Activated CD4-positive, alpha-beta T cell treated with anti-CD3 and anti-CD28 coated beads for 36 hours (primary cell): ENCODE measurements around the gene TNFAIP8L3. TPM values are rescaled to one million over a fixed set of nuclear protein-coding genes. Genes with fewer than 3 reads are reported as not detected.
"Not testable (repeated sequence)": the region's sequence is repeated elsewhere in the genome, so short reads cannot be mapped to it uniquely, and the experiment has no call there.

Source experiments
- ATAC-seq: fragments of 200-7000 bp; cut with Tn5 transposase; one replicate; pipeline ENCODE4 v1.10.0; 2021; ENCODE audit warnings: mild to moderate bottlenecking, moderate library complexity
- CTCF ChIA-PET: fragments of 350-600 bp; sonication (Branson Sonifier 250); formaldehyde crosslinking; loops from one replicate; lab custom pipeline; 2021; ENCODE audit warnings: antibody characterized with exemption; lab: Charles Lee
- POLR2A ChIA-PET: fragments of 350-600 bp; sonication (Branson Sonifier 250); formaldehyde crosslinking; loops from one replicate; lab custom pipeline; 2021; ENCODE audit warnings: antibody characterized with exemption, inconsistent platforms; lab: Charles Lee
- DNase-seq: peaks from one replicate; pipeline ENCODE4 v3.0.0-alpha.2; 2020
- H3K27ac Mint-ChIP-seq: one replicate; pipeline ENCODE4 v1.8.0; 2021; ENCODE audit warnings: mixed read lengths
- H3K27me3 Mint-ChIP-seq: one replicate; pipeline ENCODE4 v1.8.0; 2021; ENCODE audit warnings: mixed read lengths
- H3K36me3 Mint-ChIP-seq: one replicate; pipeline ENCODE4 v1.8.0; 2021; ENCODE audit warnings: low read depth, mixed read lengths
- H3K4me1 Mint-ChIP-seq: one replicate; pipeline ENCODE4 v1.8.0; 2021; ENCODE audit warnings: mixed read lengths
- H3K4me3 Mint-ChIP-seq: one replicate; pipeline ENCODE4 v1.8.0; 2021; ENCODE audit warnings: mild to moderate bottlenecking, moderate library complexity, mixed read lengths
- H3K9me3 Mint-ChIP-seq: one replicate; pipeline ENCODE4 v1.8.0; 2021; ENCODE audit warnings: low read depth, mixed read lengths
- intact Hi-C, 2 experiments: fragments of 100-400 bp; cut with DNase I in 1 of 2; cut with micrococcal nuclease in 1 of 2; formaldehyde crosslinking; loops; one replicate each; pipeline versions ENCODE4 v1.14.2 to v1.15.1; 2022 to 2024; cut with DNase I, micrococcal nuclease
- total RNA-seq, 2 experiments: library from RNA; stranded (reverse); gene quantifications; one replicate each; pipeline ENCODE4 v1.2.3, GENCODE V29; 2021

Gene TNFAIP8L3
- total RNA-seq: not detected

DNA sequence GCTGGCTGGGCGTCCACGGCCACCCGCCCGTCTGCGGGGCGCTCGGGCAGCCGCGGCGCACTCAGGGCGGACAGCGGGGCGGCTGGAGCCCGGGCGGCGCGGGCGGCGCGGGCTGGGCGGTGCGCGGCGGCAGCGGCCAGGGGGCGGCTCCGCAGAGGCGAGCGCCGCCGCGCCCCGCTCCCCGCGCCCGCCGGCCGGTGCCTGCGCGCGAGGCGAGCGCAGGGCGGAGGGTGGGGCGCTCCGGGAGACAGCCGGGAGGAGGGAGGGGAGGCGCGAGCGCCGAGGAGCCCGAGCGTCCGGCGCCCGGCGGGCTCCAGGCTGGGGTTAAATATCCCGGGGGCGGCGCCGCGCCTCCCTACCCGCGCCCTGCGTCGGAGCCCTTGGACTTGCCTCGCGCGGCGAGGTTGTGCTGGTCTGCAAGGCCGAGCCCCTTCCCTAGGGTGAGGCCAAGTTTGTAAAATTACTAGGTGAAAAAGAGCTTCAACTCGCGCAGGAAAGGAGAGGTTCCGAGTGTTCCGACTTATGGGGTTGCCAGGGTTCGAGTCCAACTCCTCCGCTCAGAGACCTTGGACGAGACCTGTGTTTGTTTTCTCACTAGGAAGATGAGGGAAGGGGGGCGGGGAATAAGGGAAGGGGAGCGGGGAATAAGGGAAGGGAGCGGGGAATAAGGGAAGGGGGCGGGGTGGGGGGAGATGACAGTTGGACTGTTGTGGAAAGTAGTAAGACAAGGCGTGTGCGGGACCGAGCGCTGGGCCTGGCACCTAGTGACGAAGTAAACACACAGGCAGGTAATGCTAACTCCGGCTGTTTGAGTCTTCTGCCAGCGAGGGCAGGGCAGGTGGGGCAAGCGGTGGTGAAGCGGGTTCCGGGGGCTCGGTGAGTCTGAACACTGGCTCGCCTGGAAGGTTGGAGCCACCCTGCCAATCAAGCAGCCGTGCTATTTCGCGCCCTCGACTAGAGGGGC is at the start of gene TNFAIP8L3:
TSS of gene TNFAIP8L3 (minus strand) at position 301 of the 964 bp plus-strand sequence. CDS start 311 bp downstream, outside the sequence.
- H3K9me3 Mint-ChIP-seq: no peaks in the 10 kb centered on the region
- peaks cover 3% of the 10 kb centered on the region for H3K4me1 Mint-ChIP-seq
- peak within 1 kb of the TSS; percentile 17 for H3K4me3 Mint-ChIP-seq
- POLR2A ChIA-PET: no interaction called here
- DNase-seq (no peak), ATAC-seq (peak; percentile 31)
- CTCF ChIA-PET: no interaction called here
- intact Hi-C loops: no loop called here
- no peaks in the 10 kb centered on the region for H3K36me3 Mint-ChIP-seq
- peaks cover 64% of the 10 kb centered on the region for H3K27me3 Mint-ChIP-seq
- H3K27ac Mint-ChIP-seq: no peak within 1 kb of the TSS

- DNase-seq: no peak
- CTCF ChIA-PET: interaction anchor here (0.6 kb wide), 1 partner anchor 19 kb away, joined by 4 read pairs; no protein-coding TSS in a partner anchor
- Mint-ChIP-seq H3K27ac (no peak overlapping the region), H3K4me1 (no peaks in the 10 kb centered on the region), H3K36me3 (no peaks in the 10 kb centered on the region), H3K27me3 (peaks cover 17% of the 10 kb centered on the region), H3K9me3 (peaks cover 5% of the 10 kb centered on the region), H3K4me3 (no peak overlapping the region)
- POLR2A ChIA-PET: no interaction called here
- intact Hi-C loops: no loop called here
- no peak for ATAC-seq
Measured at GRCh38 chr15:51144021-51144532, 49.4 kb upstream of the TNFAIP8L3 start.

DNA sequence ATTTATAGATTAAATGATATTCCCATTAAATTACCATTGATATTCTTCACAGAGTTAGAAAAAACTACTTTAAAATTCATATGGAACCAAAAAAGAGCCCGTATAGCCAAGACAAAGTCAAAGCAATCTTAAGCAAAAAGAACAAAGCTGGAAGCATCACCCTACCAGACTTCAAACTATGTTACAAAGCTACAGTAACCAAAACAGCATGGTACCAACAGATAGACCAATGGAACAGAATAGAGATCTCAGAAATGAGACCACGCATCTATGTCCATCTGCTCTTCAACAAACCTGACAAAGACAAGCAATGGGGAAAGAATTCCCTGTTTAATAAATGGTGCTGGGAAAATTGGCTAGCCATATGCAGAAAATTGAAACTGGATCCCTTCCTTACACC is 45.6 kb upstream of the TNFAIP8L3 start:
- H3K4me1 Mint-ChIP-seq, H3K9me3 Mint-ChIP-seq, H3K27ac Mint-ChIP-seq, POLR2A ChIA-PET, H3K36me3 Mint-ChIP-seq, H3K4me3 Mint-ChIP-seq, DNase-seq, intact Hi-C loops, ATAC-seq: not testable (repeated sequence)
- peaks cover 13% of the 10 kb centered on the region for H3K27me3 Mint-ChIP-seq
- CTCF ChIA-PET: interaction anchor here (1.1 to 1.5 kb wide), 2 partner anchors 21 to 22 kb away, joined by 3 to 4 read pairs; no protein-coding TSS in a partner anchor

DNA sequence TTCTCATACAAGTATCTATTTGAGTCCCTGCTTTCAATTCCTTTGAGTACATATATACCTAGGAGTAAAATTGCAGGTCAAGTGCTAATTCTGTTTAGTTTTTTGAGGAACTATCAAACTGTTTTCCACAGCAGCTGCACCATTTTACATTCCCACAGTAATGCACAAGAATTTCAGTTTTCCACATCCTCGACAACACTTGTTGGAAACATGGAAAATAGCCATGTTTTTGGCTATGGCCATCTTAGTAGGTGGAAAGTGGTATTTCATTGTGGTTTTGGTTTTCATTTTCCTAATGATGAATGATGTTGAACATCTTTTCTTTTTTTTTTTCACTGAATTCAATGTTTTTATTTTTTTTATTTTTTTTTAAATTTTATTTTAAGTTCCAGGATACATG is 44.4 kb upstream of the TNFAIP8L3 start:
- Mint-ChIP-seq H3K4me1 (no peaks in the 10 kb centered on the region), H3K4me3 (no peak overlapping the region), H3K9me3 (peaks cover 5% of the 10 kb centered on the region), H3K36me3 (no peaks in the 10 kb centered on the region), H3K27me3 (peaks cover 8% of the 10 kb centered on the region), H3K27ac (no peak overlapping the region)
- CTCF ChIA-PET: no interaction called here
- intact Hi-C loops: no loop called here
- POLR2A ChIA-PET: no interaction called here
- no peak for DNase-seq
- no peak for ATAC-seq

GRCh38 chr15:51137880-51138430 is 43.2 kb upstream of the TNFAIP8L3 start:
- Mint-ChIP-seq H3K27me3 (peaks cover 4% of the 10 kb centered on the region), H3K27ac (no peak overlapping the region), H3K36me3 (no peaks in the 10 kb centered on the region), H3K4me1 (no peaks in the 10 kb centered on the region), H3K9me3 (peaks cover 5% of the 10 kb centered on the region), H3K4me3 (no peak overlapping the region)
- intact Hi-C loops: no loop called here
- ATAC-seq: no peak
- POLR2A ChIA-PET: no interaction called here
- CTCF ChIA-PET: no interaction called here
- DNase-seq: no peak

DNA sequence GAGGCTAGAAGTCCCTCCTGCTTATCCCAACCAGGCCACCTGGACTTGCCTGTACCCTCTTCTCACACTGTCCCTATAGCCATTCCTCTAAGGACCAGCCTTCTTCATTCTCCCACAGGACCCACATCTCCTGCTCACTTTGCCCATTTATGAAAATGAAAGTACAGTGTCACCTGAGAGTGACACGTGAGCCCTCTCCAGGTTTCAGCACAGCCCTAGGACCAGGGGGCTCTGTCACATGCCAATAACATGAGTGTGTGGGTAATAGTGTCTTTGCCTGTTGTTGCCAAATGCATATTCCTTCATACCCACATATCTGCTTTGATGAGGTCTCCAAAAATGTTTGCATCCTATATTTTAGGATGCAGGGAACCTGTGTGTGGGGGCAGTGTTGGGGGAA is 42.3 kb upstream of the TNFAIP8L3 start:
- ChIA-PET POLR2A (no interaction called here), CTCF (interaction anchor here (0.8 kb wide), 1 partner anchor 56 kb away, joined by 4 read pairs; no protein-coding TSS in a partner anchor)
- DNase-seq: no peak
- Mint-ChIP-seq H3K27ac (no peak overlapping the region), H3K4me3 (no peak overlapping the region), H3K9me3 (peaks cover 5% of the 10 kb centered on the region), H3K27me3 (peaks cover 4% of the 10 kb centered on the region), H3K36me3 (no peaks in the 10 kb centered on the region), H3K4me1 (no peaks in the 10 kb centered on the region)
- ATAC-seq: no peak
- intact Hi-C loops: no loop called here

- intact Hi-C loops: no loop called here
- CTCF ChIA-PET: no interaction called here
Measured at GRCh38 chr15:51135276-51135675, 40.6 kb upstream of the TNFAIP8L3 start.

GRCh38 chr15:51134416-51135199 is 39.9 kb upstream of the TNFAIP8L3 start:
- ChIA-PET POLR2A (no interaction called here), CTCF (interaction anchor here (1.8 kb wide), 1 partner anchor 58 kb away, joined by 8 read pairs; no protein-coding TSS in a partner anchor)
- H3K27ac Mint-ChIP-seq: no peak overlapping the region
- H3K36me3 Mint-ChIP-seq: no peaks in the 10 kb centered on the region
- ATAC-seq: no peak
- H3K4me3 Mint-ChIP-seq: no peak overlapping the region
- intact Hi-C loops: no loop called here
- H3K27me3 Mint-ChIP-seq: peaks cover 2% of the 10 kb centered on the region
- no peaks in the 10 kb centered on the region for H3K9me3 Mint-ChIP-seq
- no peaks in the 10 kb centered on the region for H3K4me1 Mint-ChIP-seq
- no peak for DNase-seq

More at GRCh38 chr15:51135276-51135675, 40.6 kb upstream of the TNFAIP8L3 start:
- no peaks in the 10 kb centered on the region for H3K36me3 Mint-ChIP-seq
- DNase-seq (no peak), ATAC-seq (no peak)
- H3K27ac Mint-ChIP-seq: no peak overlapping the region
- POLR2A ChIA-PET: no interaction called here
- no peak overlapping the region for H3K4me3 Mint-ChIP-seq
- no peaks in the 10 kb centered on the region for H3K4me1 Mint-ChIP-seq
- peaks cover 2% of the 10 kb centered on the region for H3K27me3 Mint-ChIP-seq
- H3K9me3 Mint-ChIP-seq: peaks cover under 1% of the 10 kb centered on the region

DNA sequence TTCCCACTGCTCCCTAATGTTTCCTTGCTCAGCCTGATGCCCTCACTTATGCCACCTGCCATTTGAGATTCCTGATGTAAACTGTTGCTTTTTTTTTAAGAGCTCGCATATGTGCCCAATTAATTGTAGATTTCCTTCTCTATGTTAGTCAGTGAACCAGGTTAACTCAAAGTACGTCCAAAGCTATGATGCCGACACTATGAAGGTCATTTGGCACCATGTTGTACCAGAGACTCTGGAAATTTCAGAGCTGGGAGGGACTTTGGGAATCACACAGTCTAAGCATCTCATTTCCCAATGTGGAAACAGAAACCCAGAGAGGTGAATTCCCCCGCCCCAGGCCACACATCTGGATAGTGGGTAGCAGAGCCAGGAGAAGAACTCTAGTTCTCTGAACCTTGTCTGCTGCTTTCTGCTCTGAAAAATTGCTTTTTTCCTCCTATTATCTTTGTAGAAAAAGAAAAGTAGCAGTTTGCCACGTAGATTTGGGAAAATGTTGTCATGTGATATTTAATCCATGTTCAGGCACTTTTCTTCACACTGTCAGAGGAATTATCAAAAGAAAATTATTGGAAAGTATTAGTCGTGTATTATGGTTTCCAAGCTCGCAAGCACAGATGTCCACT is 38.5 kb upstream of the TNFAIP8L3 start:
- no peak overlapping the region for H3K4me3 Mint-ChIP-seq
- CTCF ChIA-PET: interaction anchor here (0.5 to 1.8 kb wide), 4 partner anchors 37 to 912 kb away, joined by 3 to 8 read pairs (median 4); no protein-coding TSS in a partner anchor

GRCh38 chr15:51132384-51133139 is 37.9 kb upstream of the TNFAIP8L3 start:
- intact Hi-C loops: loop anchor here in 1 of 2 experiments (2.0 kb wide), 1 partner anchor 60 kb away; no protein-coding TSS in a partner anchor
- Mint-ChIP-seq H3K27me3 (peaks cover 4% of the 10 kb centered on the region), H3K4me1 (no peaks in the 10 kb centered on the region), H3K36me3 (no peaks in the 10 kb centered on the region), H3K4me3 (no peak overlapping the region), H3K9me3 (no peaks in the 10 kb centered on the region), H3K27ac (no peak overlapping the region)
- POLR2A ChIA-PET: no interaction called here
- ATAC-seq (no peak), DNase-seq (peak; percentile 48)
- CTCF ChIA-PET: interaction anchor here (0.5 to 1.8 kb wide), 4 partner anchors 37 to 911 kb away, joined by 3 to 8 read pairs (median 4); no protein-coding TSS in a partner anchor

More for the DNA sequence above, 38.5 kb upstream of the TNFAIP8L3 start:
- no peak for ATAC-seq
- peaks cover 3% of the 10 kb centered on the region for H3K27me3 Mint-ChIP-seq
- H3K27ac Mint-ChIP-seq: no peak overlapping the region
- intact Hi-C loops: loop anchor here in 1 of 2 experiments (2.0 kb wide), 1 partner anchor 60 kb away; no protein-coding TSS in a partner anchor
- no peaks in the 10 kb centered on the region for H3K4me1 Mint-ChIP-seq
- no peak for DNase-seq
- no peaks in the 10 kb centered on the region for H3K36me3 Mint-ChIP-seq
- POLR2A ChIA-PET: no interaction called here
- H3K9me3 Mint-ChIP-seq: no peaks in the 10 kb centered on the region
